Measurements from ENCODE around the gene DPP6. TPM values are rescaled to one million over a fixed set of nuclear protein-coding genes. Genes with fewer than 3 reads are reported as not detected.
A peak's percentile ranks its signal among the peaks of the same experiment; 100 is the strongest.

DPP6 gene
- total and polyA plus RNA-seq, 2 experiments from 2014 or later, result 0.21 TPM; not detected in 1

- H3K4me3 ChIP-seq, result no peak overlapping the region
- H3K36me3 ChIP-seq, result no peaks in the 10 kb centered on the region
- no peak for DNase-seq (ENCODE audit: low read depth in 1 of 2, low spot score in 1 of 2)
- H3K9me3 ChIP-seq (ENCODE audit: low read depth), result no peaks in the 10 kb centered on the region
- H3K27me3 ChIP-seq, result no peaks in the 10 kb centered on the region
- H3K4me1 ChIP-seq (ENCODE audit: low read depth), result no peaks in the 10 kb centered on the region
- no peak for TF ChIP-seq CTCF (IDR thresholded peaks at IDR 0.05; ENCODE audit: low read depth, low read length)
- no peak overlapping the region for H3K27ac ChIP-seq
Measured at GRCh38 chr7:154882931-154883474, 830.8 kb downstream of the DPP6 start.

- Histone ChIP-seq H3K27me3 (no peaks in the 10 kb centered on the region), H3K27ac (no peak overlapping the region), H3K9me3 (ENCODE audit: low read depth) (no peaks in the 10 kb centered on the region), H3K4me3 (no peak overlapping the region), H3K4me1 (ENCODE audit: low read depth) (no peaks in the 10 kb centered on the region), H3K36me3 (no peaks in the 10 kb centered on the region)
- no peak for DNase-seq (ENCODE audit: low read depth in 1 of 2, low spot score in 1 of 2)
- no peak for TF ChIP-seq CTCF (IDR thresholded peaks at IDR 0.05; ENCODE audit: low read depth, low read length)
Measured at GRCh38 chr7:154884348-154884920, 832.2 kb downstream of the DPP6 start.

- no peak for DNase-seq (ENCODE audit: low read depth in 1 of 2, low spot score in 1 of 2)
- H3K36me3 ChIP-seq, result no peaks in the 10 kb centered on the region
- no peak overlapping the region for H3K27ac ChIP-seq
- H3K4me1 ChIP-seq (ENCODE audit: low read depth), result no peaks in the 10 kb centered on the region
- TF ChIP-seq CTCF (IDR thresholded peaks at IDR 0.05; ENCODE audit: low read depth, low read length), result no peak
- no peak overlapping the region for H3K4me3 ChIP-seq
- H3K9me3 ChIP-seq (ENCODE audit: low read depth), result no peaks in the 10 kb centered on the region
- no peaks in the 10 kb centered on the region for H3K27me3 ChIP-seq
Measured at GRCh38 chr7:154886591-154886990, 834.4 kb downstream of the DPP6 start.

- H3K27me3 ChIP-seq, result no peaks in the 10 kb centered on the region
- no peak overlapping the region for H3K27ac ChIP-seq
- TF ChIP-seq CTCF (IDR thresholded peaks at IDR 0.05; ENCODE audit: low read depth, low read length), result no peak
- no peak for DNase-seq (ENCODE audit: low read depth in 1 of 2, low spot score in 1 of 2)
- no peaks in the 10 kb centered on the region for H3K4me1 ChIP-seq (ENCODE audit: low read depth)
- no peak overlapping the region for H3K4me3 ChIP-seq
- H3K36me3 ChIP-seq, result no peaks in the 10 kb centered on the region
- H3K9me3 ChIP-seq (ENCODE audit: low read depth), result no peaks in the 10 kb centered on the region
Measured at GRCh38 chr7:154888690-154889089, 836.5 kb downstream of the DPP6 start.

- TF ChIP-seq CTCF (IDR thresholded peaks at IDR 0.05; ENCODE audit: low read depth, low read length), result no peak
- Histone ChIP-seq H3K27me3 (no peaks in the 10 kb centered on the region), H3K9me3 (ENCODE audit: low read depth) (no peaks in the 10 kb centered on the region), H3K4me3 (no peak overlapping the region), H3K27ac (no peak overlapping the region), H3K36me3 (no peaks in the 10 kb centered on the region), H3K4me1 (ENCODE audit: low read depth) (no peaks in the 10 kb centered on the region)
- peak in 1 of 2 donors; percentile 5 for DNase-seq (ENCODE audit: low read depth in 1 of 2, low spot score in 1 of 2)
Measured at GRCh38 chr7:154892459-154892858, 840.3 kb downstream of the DPP6 start.

Measured in cardiac muscle cell (in vitro differentiated cells and primary cell).